ENCODE results near the gene RNF13.
A peak's percentile ranks its signal among the peaks of the same experiment; 100 is the strongest.

- TF ChIP-seq POLR2A (IDR thresholded peaks at IDR 0.05) (no peak), CTCF (IDR thresholded peaks at IDR 0.05) (peak in 2 of 3 experiments; percentile 14 to 15)
Observed at GRCh38 chr3:149969110-149969939, 156.3 kb downstream of the RNF13 start.
